Thyroid gland (tissue), 4 donors: ENCODE measurements around the gene FAM120A.

Experiments used
- CTCF ChIP-seq, 6 experiments: fragments of 200-600 bp in 3 of 6; fragments of 450-650 bp in 3 of 6; sonication (generic) in 3 of 6; IDR thresholded peaks; one replicate each; pipeline ENCODE4 v1.5.1; 2016 to 2019; ENCODE audit warnings: antibody characterized with exemption in 6 of 6, mild to moderate bottlenecking in 2 of 6, inconsistent platforms in 1 of 6, moderate library complexity in 1 of 6
- POLR2A ChIP-seq, 2 donors: fragments of 450-650 bp; IDR thresholded peaks; one replicate each; pipeline ENCODE4 v1.6.1; 2017; ENCODE audit warnings: antibody characterized with exemption in 2 of 2, mild to moderate bottlenecking in 2 of 2, moderate library complexity in 1 of 2

GRCh38 chr9:93533863-93534262 lies 82.4 kb downstream of the FAM120A start:
- TF ChIP-seq CTCF (IDR thresholded peaks at IDR 0.05) (no peak), POLR2A (IDR thresholded peaks at IDR 0.05) (no peak)
